GM18499 (cell line): ENCODE results near the gene ADGRB3.

Experiments
- ATAC-seq: cut with Tn5 transposase; IDR thresholded peaks from one replicate; pipeline ENCODE4 v1.9.1; 2021; ENCODE audit warnings: moderate number of reproducible peaks; ENCODE audit not compliant: insufficient read depth, unreplicated experiment

ADGRB3 gene

DNA sequence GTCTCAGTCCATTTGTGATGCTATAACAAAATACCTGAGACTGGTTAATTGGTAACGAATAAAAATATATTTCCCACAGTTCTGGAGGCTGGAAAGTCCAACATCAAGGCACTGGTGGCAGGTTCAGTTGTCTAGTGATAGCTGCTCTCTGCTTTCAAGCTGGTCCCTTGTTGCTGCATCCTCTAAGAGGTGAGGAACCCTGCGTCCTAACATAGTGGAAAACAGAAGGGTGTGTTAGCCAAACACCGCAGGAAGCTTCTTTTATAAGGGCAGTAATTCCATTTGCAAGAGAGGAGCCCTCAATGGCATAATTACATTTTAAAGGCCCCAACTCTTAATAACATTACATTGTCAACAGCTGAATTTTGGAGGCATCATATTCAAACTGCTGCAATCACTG, 372.7 kb downstream of the ADGRB3 start:
- ATAC-seq, result no peak

DNA sequence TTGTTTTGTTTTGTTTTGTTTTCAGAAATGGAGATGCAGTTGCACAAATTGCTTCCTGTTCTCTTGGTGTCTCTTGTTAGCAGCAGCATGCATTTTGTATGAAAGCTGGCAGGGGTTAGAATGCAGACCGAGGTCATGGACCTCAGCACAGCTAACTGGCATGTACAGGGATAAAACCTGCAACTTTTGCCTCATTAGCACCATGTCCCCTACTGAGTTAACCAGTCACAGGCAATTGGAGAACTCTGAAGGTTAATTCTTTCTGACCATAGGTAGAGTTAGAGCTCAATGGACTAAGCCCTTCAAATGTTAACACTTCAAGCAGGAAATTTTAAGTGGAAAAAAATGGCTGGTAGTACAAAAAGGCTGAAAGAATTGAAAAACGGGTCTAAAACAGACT, 377.1 kb downstream of the ADGRB3 start:
- ATAC-seq, result no peak

DNA sequence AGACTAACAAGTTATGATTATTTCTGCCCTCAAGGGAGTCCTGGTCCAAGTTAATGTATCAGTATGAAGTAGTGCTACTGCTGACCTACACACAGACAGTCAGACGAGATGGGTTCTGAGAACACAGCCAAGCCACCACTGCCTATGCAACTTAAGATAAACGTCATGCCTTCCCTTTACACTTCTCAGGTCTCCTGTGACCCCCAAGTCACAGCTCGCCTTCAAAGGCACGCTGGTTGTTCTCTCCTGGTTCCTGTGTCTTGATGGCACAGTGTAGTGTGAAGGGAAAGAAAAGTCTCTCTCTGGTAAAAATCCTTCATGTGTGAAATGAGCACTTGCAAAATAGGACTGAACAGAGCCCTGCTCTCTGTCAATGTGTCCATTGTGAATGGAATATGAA, 377.8 kb downstream of the ADGRB3 start:
- ATAC-seq, result no peak

DNA sequence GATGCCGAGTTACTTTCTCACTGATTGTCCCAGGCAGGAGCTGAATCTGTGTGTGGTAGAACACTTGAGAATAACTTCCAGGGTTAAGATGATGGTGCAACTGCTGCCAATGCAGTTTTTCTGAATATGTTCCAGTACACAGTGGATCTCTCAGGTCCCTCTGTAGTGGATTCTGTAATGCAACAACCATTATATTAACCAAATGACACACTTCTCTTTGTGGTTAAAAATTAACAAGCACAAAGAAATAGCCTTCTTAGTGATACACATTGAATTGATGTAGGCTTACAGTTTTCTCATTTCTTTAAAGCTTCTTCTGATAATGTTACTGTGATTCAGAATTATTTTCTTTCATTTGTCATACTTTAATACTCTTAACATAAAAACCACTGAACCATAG, 383.8 kb downstream of the ADGRB3 start:
- no peak for ATAC-seq

DNA sequence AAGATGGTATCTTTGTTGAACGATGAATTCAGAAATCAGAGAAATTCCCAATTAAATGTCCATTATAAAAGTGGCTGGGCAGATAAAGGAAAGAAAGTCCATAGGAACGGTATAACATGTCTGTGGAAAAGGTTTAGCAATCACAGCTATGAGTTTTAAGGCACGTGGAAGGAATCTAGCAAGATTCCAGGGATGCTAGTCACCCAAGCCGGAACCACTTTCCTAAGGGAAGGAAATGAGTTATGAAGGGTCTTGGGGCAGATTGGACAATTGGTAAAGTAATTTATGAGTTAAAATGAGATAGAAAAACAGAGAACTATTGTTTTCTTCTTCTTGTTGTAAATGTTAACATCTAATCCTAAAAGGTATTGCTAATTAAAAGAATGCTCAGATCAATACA, 384.8 kb downstream of the ADGRB3 start:
- ATAC-seq, result no peak

DNA sequence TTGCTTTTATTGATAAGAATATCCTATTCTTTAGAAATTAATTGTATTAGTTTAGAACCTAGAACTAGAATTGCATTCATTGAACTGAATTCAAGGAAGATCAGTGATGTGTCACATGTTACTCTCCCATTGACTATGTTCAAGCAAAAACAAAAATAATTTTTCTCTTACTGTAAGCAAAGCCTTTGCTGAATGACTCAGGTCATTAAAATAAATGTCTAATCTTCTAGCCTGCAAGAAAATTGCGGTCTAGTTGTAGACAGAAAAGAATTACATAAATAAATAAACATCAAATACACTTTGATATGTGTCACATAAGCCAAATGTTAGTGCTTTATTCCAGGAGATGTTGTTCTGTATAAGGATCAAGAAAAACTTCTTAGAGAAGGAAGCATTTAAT, 387.9 kb downstream of the ADGRB3 start:
- ATAC-seq, result no peak

DNA sequence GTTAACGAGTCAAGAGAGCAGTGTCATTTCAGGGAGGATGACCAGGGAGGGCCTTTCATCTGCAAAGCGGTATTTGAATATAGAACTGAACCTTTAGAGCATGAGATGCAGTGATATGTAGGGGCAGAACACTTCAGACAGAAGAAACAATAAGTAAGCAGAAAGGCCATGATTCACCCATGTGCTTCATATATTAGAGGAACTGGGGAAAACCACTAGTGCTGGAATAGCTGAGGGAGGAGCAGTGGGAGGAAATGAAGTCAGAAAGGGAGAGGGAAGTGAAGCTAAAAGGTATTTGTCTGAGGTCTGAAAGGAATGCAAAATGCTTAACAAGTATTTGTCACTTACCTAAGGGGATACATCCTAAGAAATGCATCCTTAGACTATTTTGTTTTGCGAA, 391.2 kb downstream of the ADGRB3 start:
- ATAC-seq, result no peak

DNA sequence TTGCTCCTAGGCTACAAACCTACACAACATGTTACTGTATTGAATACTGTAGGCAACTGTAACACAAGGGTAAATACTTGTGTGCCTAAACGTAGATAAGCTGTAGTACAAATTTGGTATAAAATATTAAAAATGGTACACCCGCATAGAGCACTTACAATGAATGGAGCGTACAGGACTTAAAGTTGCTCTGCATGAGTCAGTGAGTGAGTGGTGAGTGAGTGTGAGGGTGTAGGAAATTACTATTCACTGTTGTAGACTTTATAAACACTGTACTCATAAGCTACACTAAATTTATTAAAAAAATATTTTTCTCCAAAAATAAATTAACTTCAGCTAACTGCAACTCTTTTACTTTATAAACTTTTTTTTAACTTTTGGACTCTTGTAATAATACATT, 391.6 kb downstream of the ADGRB3 start:
- ATAC-seq, result no peak

DNA sequence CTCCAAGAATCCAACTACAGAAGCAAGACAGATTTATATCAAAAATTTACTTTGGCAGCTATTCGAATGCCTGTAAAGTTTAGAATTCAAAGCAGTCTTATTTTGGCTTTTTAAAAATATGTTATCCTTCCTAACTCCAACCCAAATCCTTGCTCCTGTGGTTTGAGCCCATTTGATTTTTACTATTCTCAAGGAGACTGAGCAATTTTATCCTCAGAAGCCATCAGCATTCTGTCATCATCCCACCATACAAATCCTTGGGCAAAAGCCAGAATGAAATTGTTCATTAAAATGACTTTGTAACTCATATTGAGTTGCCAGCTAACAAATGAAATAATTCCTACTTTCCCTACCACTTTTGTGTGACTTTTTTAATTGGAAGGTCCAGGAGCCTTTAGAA, 392.8 kb downstream of the ADGRB3 start:
- ATAC-seq, result no peak

DNA sequence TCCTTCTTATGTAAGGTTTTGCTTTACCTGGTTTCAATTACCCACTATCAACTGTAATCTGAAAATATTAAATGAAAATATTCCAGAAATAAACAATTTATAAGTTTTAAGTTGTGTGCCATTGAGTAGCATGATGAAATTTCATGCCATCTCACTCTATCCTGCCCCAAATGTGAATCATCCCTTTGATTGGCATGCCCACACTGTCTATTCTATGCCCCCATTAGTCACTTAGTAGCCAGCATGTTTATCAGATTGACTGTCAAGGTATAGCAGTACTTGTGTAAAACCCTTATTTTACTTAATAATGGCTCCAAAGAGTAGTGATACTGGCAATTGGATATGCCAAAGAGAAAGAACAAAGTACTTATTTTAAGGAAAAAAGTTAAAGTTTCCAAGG, 403.8 kb downstream of the ADGRB3 start:
- no peak for ATAC-seq

DNA sequence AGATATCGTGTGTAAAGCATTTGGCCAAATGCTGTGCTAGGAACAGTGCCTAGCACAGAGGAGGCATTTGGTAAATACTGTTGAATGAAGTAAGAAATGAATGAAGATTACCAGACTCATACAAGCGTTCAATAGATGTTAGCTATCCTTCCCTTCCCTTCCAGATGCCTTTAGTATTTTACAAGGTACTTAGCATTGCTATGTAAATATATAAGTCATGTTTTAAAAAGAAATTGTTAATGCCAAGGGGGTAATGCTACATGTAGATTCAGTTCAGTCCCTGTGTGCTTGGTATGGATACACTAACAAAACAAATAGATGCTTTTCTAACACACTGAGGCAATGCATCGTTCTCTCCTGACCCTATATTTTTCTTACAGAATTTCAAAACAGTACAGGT, 407.2 kb downstream of the ADGRB3 start:
- no peak for ATAC-seq

DNA sequence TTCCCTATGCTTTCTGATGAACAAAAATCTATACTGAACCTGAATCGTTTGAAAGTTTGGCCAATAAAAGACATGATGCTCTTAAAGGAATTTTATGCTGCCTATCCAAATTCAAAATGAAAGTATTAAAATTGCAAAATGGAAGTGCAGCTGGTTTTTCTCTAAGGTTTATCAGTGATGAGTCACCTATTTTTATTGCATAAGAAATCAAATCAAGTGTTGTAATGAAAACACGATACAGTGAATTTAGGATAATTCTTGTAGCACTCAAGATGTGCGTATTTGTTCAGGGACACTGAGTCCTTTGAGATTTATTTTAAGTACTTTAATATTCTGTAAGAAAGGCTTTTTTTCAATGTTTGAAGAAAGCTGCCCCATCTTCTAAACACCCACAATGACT, 409.5 kb downstream of the ADGRB3 start:
- no peak for ATAC-seq

DNA sequence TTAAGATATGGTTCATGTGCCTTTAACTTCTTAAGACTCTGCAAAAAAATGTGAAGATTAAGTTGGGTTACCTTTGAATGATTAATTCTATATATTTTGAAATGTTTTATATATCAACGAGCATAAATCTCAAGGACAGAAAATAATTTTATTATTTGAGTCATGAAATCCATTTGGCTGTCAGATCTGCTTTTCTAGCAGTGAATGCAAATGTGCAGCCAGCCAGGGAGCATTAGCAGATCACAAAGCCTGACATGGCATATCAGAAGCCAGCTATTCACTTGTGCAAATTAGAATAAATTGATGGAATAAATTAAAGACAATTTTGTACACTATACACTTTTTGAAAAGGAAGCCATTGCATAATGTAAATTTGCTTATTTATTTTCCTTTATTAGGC, 424.3 kb downstream of the ADGRB3 start:
- ATAC-seq, result no peak

DNA sequence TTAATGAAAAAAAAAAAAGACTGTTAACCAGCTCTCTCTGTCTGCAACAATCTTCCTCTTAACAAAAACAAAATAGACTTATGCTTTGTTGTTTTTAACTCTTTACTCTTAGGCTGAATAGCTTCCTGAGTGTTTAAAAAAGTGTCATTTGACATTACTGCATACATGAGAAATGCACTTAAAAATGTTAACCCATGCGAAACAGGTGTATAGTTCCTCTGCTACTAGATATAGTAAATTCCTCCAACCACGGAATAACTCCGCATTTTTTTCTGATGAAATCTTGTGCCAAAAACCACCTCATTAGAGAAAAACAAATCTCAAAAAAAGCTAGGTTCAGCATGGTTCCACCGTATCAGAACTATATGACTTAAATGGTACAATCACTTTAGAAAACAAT, 426.0 kb downstream of the ADGRB3 start:
- no peak for ATAC-seq

DNA sequence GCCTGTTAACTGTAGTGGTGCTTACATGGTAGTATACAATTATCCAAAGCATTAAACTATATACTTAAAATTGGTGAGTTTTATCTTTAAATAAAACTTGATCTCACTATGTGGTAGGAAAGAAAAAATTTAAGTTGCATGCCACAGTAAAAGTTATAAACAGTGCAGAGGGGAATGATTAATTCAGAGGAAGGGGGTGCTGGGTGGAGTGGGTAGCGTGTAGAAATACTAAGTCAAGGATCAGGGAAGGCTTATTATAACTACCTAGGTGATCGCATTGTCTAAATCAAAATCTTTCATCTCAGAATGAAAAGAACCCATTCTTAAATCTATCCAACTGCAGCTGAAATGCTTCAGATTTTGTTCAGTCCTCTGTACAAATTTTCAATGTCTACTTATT, 428.3 kb downstream of the ADGRB3 start:
- ATAC-seq, result no peak

DNA sequence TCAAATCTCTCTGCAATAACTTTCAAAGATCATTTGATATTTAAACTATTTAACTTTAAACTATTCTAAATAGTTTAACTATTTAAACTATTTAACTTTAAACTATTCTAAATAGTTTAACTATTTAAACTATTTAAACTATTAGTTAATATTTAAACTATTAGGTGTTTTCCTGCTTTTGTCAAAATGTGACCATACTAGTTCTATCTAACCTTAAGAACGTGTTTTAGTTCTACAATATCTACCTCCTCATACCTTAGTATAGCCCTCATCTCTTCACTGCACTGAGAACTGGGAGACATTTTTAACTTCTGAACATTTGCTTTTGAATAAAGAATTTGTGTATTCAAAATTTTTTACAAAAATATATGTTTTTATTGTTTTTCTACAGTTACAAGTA, 429.1 kb downstream of the ADGRB3 start:
- ATAC-seq, result no peak

DNA sequence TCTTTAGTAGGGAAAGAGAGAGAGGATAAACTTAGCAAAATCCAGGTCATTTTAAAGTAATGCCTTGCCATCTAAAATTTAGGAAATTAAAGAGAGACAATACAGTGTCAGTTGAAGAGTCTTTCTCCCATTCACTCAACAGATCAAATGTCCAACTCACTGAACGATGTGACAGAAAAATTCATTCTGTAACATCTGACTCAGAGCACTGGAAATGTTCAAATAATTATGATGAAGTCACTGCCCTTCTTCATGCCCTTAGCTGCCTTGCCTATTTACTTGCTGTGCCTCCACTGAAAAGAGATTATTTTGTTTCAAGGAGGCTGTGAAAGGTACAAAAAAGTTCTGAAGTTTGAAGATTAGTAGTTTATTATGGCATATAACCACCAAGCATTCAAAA, 434.8 kb downstream of the ADGRB3 start:
- no peak for ATAC-seq

DNA sequence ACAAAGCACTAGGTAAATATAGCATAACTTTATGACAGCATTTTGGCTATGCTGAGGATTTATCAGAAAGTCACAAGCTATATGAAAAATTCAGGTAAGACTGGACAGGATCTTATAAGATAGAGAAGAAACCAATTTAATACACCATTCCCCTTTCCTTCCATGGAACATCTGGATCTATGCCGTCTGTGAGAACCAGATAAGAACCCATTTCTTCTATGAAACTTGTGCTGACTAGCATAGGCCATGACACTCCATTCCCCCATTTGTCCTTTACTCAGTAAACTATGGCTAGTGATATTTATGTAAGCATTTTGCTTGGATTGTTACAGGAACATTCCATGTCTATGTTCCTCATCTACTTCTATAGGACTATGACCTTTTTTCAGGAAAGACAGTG, 437.7 kb downstream of the ADGRB3 start:
- no peak for ATAC-seq

DNA sequence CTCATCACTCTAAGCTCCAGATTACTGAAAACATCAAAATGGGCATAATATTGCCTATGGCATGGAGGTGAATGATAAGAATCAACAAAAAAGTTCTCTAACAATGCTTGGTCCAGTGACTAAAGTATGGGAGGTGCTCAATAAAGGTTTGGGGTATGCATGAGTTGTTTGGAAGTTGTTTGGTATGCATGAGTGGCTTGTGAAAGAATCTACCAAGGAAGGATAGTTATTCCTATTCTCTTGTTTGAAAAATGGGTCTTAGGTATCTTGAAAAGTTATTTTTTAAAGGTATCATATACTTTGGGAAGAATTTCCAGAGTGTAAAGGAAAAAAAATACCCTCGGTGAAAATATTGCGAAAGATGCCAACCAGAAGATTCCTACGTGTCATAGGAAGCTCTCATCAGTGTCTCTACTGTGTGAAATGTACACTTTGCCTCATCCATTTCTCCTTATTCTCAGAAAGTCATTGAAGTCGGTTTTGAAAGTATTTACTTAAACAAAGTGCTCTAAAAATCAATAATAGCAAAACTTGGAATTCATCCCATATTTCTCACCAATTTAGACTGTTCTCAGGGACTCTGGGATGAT, 449.8 kb downstream of the ADGRB3 start:
- no peak for ATAC-seq

DNA sequence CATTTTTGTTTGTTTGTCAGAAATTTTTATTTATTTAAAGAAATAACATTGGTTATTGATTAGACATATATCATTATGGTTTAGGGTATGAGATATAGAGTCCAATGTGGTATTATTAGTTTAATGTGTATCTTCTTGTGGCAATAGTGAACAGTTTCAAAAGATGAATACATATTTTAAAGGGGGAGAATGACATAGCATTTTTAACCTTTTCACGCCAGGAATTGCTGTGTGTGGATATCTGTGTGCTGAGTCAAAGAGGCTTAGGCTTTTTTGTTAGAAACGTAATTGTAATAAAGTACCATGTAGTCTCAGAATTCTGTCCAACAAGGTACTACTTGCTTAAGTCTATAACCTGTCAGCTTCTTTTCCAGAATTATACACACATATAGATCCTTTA, 451.6 kb downstream of the ADGRB3 start:
- ATAC-seq, result no peak

DNA sequence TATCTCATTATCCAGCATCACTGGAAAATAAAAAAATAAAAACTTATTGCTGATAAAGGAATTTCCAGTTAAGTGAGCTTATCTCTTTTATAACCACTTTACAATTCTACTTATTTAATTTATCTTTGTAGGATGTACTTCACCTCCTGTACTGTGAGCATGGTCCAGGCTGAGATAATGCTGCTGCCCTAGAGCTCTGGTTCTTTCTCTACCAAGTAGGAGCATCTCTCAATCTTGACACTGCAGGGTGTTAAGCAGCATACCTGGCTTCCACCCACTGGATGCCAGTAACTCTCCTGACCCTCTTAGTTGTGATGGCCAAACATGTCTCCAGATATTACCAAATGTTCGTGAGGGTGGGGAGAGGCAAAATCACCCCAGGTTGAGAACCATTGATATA, 454.5 kb downstream of the ADGRB3 start:
- no peak for ATAC-seq

DNA sequence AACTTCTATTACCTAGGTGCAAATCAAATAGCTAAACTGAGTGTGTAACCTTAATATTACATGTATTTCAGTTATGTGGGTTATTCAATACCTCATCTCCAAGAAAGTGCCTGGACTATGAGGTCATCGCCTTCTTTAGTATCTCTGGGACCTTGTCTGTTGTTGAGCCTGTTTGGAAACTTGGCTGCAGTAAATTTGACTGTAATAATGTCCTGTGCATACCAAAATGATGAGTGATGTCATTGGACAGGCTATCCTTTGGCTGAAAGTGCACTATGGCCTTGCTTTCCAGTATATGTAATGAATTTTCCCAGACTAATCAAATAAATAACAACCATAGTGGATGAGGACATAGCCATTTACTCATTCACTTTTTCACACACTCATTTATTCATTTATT, 455.1 kb downstream of the ADGRB3 start:
- no peak for ATAC-seq

DNA sequence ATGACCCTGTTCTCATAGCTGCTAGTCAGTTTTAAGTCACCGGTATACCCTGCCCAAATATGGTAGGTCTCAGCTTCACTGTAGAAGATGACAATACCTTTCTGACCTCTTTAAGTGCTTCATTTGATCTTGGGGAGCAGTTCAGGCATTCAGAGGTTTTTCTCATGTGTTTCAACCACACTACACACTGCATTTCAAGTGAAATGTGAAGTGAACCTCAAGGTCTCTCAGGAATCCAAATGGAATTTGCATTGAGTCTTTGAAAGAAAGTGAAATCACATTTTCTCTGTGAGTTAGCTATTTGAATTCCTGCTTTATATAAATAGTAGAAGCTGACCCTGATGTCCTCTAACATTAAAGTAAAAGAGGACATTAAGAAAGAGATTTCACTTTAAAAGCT, 461.6 kb downstream of the ADGRB3 start:
- ATAC-seq, result no peak
